Activated CD4-positive, alpha-beta T cell treated with anti-CD3 and anti-CD28 coated beads for 24 hours (primary cell): ENCODE results near the gene FEZF2.

ENCODE experiments used
- DNase-seq, 2 donors: peaks; one replicate each; pipeline ENCODE4 v3.0.0-alpha.2; 2020; ENCODE audit warnings: low read depth in 2 of 2

Gene FEZF2

GRCh38 chr3:62332017-62332416 is 41.3 kb downstream of the FEZF2 start:
- no peak for DNase-seq

- no peak for DNase-seq
Measured at GRCh38 chr3:62329971-62330370, 43.4 kb downstream of the FEZF2 start.

GRCh38 chr3:62325896-62326295 is 47.5 kb downstream of the FEZF2 start:
- no peak for DNase-seq

- no peak for DNase-seq
Measured at GRCh38 chr3:62323241-62323640, 50.1 kb downstream of the FEZF2 start.
